ENCODE results near the gene KLHL2.
"Not testable (repeated sequence)": the region's sequence is repeated elsewhere in the genome, so short reads cannot be mapped to it uniquely, and the experiment has no call there.

DNA sequence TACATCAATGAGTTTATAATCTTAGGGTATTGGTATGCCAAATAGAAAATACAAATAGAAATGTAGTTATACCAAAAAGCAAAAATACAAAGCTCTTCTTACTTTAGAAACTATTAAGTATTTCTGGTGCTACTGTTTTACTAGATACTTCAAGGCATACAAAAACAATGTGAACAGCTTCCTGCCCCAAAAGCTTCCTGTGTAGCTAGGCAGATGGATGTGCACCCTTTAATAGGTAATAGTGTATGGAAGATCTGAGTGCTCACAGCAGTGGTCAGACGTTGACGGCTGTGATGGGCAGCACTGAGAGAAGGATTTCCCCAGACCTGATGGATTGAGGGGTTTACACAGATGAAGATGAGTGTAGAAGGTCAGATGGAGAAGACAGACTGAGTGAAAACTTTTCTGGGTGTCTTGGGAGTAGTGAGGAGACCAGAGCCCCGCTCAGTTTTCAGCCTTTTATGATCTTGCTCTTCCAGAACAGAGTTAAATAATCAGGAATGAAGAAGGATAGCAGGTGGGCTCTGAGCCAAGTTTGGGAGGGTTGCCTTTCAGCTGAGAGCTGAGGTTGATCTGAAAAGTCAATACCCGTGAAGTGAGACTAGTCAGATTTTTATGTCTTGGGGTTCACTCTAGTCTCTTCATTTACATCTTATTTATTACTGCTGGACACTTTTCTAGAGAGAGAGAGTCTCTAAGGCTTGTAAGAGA lies 22.3 kb downstream of the KLHL2 start:
- TF ChIP-seq, protein P1, sequence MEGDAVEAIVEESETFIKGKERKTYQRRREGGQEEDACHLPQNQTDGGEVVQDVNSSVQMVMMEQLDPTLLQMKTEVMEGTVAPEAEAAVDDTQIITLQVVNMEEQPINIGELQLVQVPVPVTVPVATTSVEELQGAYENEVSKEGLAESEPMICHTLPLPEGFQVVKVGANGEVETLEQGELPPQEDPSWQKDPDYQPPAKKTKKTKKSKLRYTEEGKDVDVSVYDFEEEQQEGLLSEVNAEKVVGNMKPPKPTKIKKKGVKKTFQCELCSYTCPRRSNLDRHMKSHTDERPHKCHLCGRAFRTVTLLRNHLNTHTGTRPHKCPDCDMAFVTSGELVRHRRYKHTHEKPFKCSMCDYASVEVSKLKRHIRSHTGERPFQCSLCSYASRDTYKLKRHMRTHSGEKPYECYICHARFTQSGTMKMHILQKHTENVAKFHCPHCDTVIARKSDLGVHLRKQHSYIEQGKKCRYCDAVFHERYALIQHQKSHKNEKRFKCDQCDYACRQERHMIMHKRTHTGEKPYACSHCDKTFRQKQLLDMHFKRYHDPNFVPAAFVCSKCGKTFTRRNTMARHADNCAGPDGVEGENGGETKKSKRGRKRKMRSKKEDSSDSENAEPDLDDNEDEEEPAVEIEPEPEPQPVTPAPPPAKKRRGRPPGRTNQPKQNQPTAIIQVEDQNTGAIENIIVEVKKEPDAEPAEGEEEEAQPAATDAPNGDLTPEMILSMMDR (IDR thresholded peaks at IDR 0.05; ENCODE audit: poor library complexity), result not testable (repeated sequence)
- TF ChIP-seq EZH2 (IDR thresholded peaks at IDR 0.05; ENCODE audit: borderline replicate concordance); EZH2phosphoT487 (IDR thresholded peaks at IDR 0.05; ENCODE audit: low read depth, severe bottlenecking, unreplicated experiment): not testable (repeated sequence)
